Stimulated activated naive CD8-positive, alpha-beta T cell treated with anti-CD3 and anti-CD28 coated beads, Interleukin-15, Interleukin-2, amounts not matched to agents 100 ng/mL and 50 ng/mL, for 24 hours (primary cell): ENCODE results near the gene MLLT6.
A peak's percentile ranks its signal among the peaks of the same experiment; 100 is the strongest.

ENCODE experiments used
- H3K27ac Mint-ChIP-seq: one replicate; pipeline ENCODE4 v1.8.0; 2021; ENCODE audit warnings: mild to moderate bottlenecking, mixed read lengths
- H3K27me3 Mint-ChIP-seq: one replicate; pipeline ENCODE4 v1.8.0; 2021; ENCODE audit warnings: mixed read lengths
- H3K36me3 Mint-ChIP-seq: one replicate; pipeline ENCODE4 v1.8.0; 2021; ENCODE audit warnings: low read depth, mixed read lengths
- H3K4me1 Mint-ChIP-seq: one replicate; pipeline ENCODE4 v1.8.0; 2021; ENCODE audit warnings: low read depth, mixed read lengths
- H3K4me3 Mint-ChIP-seq: one replicate; pipeline ENCODE4 v1.8.0; 2021; ENCODE audit warnings: mild to moderate bottlenecking, mixed read lengths
- H3K9me3 Mint-ChIP-seq: one replicate; pipeline ENCODE4 v1.8.0; 2021; ENCODE audit warnings: mixed read lengths

Gene MLLT6

GRCh38 chr17:38704606-38705522 lies at the start of gene MLLT6:
TSS of gene MLLT6 (plus strand) at chr17:38705273. CDS start at chr17:38705633, 360 bp downstream.
- peak within 1 kb of the TSS; percentile 100 for H3K27ac Mint-ChIP-seq
- peaks cover 46% of the 10 kb centered on the region for H3K36me3 Mint-ChIP-seq
- H3K4me1 Mint-ChIP-seq, result peaks cover 59% of the 10 kb centered on the region
- H3K4me3 Mint-ChIP-seq, result peak within 1 kb of the TSS; percentile 100
- H3K27me3 Mint-ChIP-seq, result no peaks in the 10 kb centered on the region
- H3K9me3 Mint-ChIP-seq, result peaks cover 3% of the 10 kb centered on the region

GRCh38 chr17:38656959-38657823 lies 47.9 kb upstream of the MLLT6 start:
- Mint-ChIP-seq H3K4me3 (peak overlapping the region; percentile 42), H3K9me3 (no peaks in the 10 kb centered on the region), H3K27ac (peak overlapping the region; percentile 70), H3K27me3 (peaks cover 16% of the 10 kb centered on the region), H3K36me3 (no peaks in the 10 kb centered on the region), H3K4me1 (peaks cover 32% of the 10 kb centered on the region)

- peaks cover 17% of the 10 kb centered on the region for H3K27me3 Mint-ChIP-seq
- H3K4me3 Mint-ChIP-seq, result no peak overlapping the region
These were observed 47.0 kb upstream of the MLLT6 start for GRCh38 chr17:38657824-38658740.

GRCh38 chr17:38658741-38659345 lies 46.2 kb upstream of the MLLT6 start:
- no peak overlapping the region for H3K27ac Mint-ChIP-seq
- peaks cover 27% of the 10 kb centered on the region for H3K4me1 Mint-ChIP-seq
- H3K4me3 Mint-ChIP-seq, result no peak overlapping the region
- no peaks in the 10 kb centered on the region for H3K9me3 Mint-ChIP-seq
- H3K36me3 Mint-ChIP-seq, result no peaks in the 10 kb centered on the region
- peaks cover 18% of the 10 kb centered on the region for H3K27me3 Mint-ChIP-seq

More at GRCh38 chr17:38657824-38658740, 47.0 kb upstream of the MLLT6 start:
- no peaks in the 10 kb centered on the region for H3K36me3 Mint-ChIP-seq
- peaks cover 32% of the 10 kb centered on the region for H3K4me1 Mint-ChIP-seq
- no peak overlapping the region for H3K27ac Mint-ChIP-seq
- no peaks in the 10 kb centered on the region for H3K9me3 Mint-ChIP-seq

- Mint-ChIP-seq H3K27me3 (peaks cover 24% of the 10 kb centered on the region), H3K36me3 (no peaks in the 10 kb centered on the region), H3K4me1 (peaks cover 21% of the 10 kb centered on the region)
These were observed 45.7 kb upstream of the MLLT6 start for GRCh38 chr17:38659415-38659814.

GRCh38 chr17:38660097-38661025 lies 44.7 kb upstream of the MLLT6 start:
- H3K27me3 Mint-ChIP-seq, result peaks cover 24% of the 10 kb centered on the region
- no peaks in the 10 kb centered on the region for H3K36me3 Mint-ChIP-seq
- H3K4me1 Mint-ChIP-seq, result peaks cover 14% of the 10 kb centered on the region
- no peak overlapping the region for H3K4me3 Mint-ChIP-seq
- H3K27ac Mint-ChIP-seq, result no peak overlapping the region
- no peaks in the 10 kb centered on the region for H3K9me3 Mint-ChIP-seq

More at GRCh38 chr17:38659415-38659814, 45.7 kb upstream of the MLLT6 start:
- Mint-ChIP-seq H3K4me3 (no peak overlapping the region), H3K9me3 (no peaks in the 10 kb centered on the region), H3K27ac (no peak overlapping the region)

- Mint-ChIP-seq H3K9me3 (no peaks in the 10 kb centered on the region), H3K4me1 (peaks cover 8% of the 10 kb centered on the region), H3K36me3 (no peaks in the 10 kb centered on the region), H3K4me3 (no peak overlapping the region), H3K27ac (no peak overlapping the region), H3K27me3 (peaks cover 32% of the 10 kb centered on the region)
These were observed 41.8 kb upstream of the MLLT6 start for GRCh38 chr17:38663125-38663751.

GRCh38 chr17:38663964-38664644 lies 41.0 kb upstream of the MLLT6 start:
- H3K4me3 Mint-ChIP-seq, result no peak overlapping the region
- peaks cover 37% of the 10 kb centered on the region for H3K27me3 Mint-ChIP-seq
- no peak overlapping the region for H3K27ac Mint-ChIP-seq
- H3K4me1 Mint-ChIP-seq, result no peaks in the 10 kb centered on the region
- no peaks in the 10 kb centered on the region for H3K36me3 Mint-ChIP-seq
- H3K9me3 Mint-ChIP-seq, result no peaks in the 10 kb centered on the region

GRCh38 chr17:38667099-38667786 lies 37.8 kb upstream of the MLLT6 start:
- no peaks in the 10 kb centered on the region for H3K9me3 Mint-ChIP-seq
- no peak overlapping the region for H3K4me3 Mint-ChIP-seq
- H3K4me1 Mint-ChIP-seq, result peaks cover 16% of the 10 kb centered on the region
- H3K36me3 Mint-ChIP-seq, result peaks cover 6% of the 10 kb centered on the region
- no peak overlapping the region for H3K27ac Mint-ChIP-seq
- H3K27me3 Mint-ChIP-seq, result peaks cover 53% of the 10 kb centered on the region

- no peak overlapping the region for H3K4me3 Mint-ChIP-seq
- H3K27ac Mint-ChIP-seq, result no peak overlapping the region
- H3K9me3 Mint-ChIP-seq, result no peaks in the 10 kb centered on the region
- peaks cover 6% of the 10 kb centered on the region for H3K36me3 Mint-ChIP-seq
- H3K4me1 Mint-ChIP-seq, result peaks cover 21% of the 10 kb centered on the region
- peaks cover 52% of the 10 kb centered on the region for H3K27me3 Mint-ChIP-seq
These were observed 37.3 kb upstream of the MLLT6 start for GRCh38 chr17:38667787-38668122.

GRCh38 chr17:38669520-38669919 lies 35.6 kb upstream of the MLLT6 start:
- Mint-ChIP-seq H3K9me3 (no peaks in the 10 kb centered on the region), H3K4me1 (peaks cover 25% of the 10 kb centered on the region), H3K27me3 (peaks cover 45% of the 10 kb centered on the region), H3K4me3 (no peak overlapping the region), H3K36me3 (peaks cover 6% of the 10 kb centered on the region), H3K27ac (no peak overlapping the region)
